HG02623 (cell line): Measurements from ENCODE around the gene TAS2R38.
"Not testable (repeated sequence)": the region's sequence is repeated elsewhere in the genome, so short reads cannot be mapped to it uniquely, and the experiment has no call there.

Experiments used
- ATAC-seq: cut with Tn5 transposase; IDR thresholded peaks from one replicate; pipeline ENCODE4 v1.9.1; 2021; ENCODE audit warnings: moderate library complexity; ENCODE audit not compliant: unreplicated experiment

Gene TAS2R38

DNA sequence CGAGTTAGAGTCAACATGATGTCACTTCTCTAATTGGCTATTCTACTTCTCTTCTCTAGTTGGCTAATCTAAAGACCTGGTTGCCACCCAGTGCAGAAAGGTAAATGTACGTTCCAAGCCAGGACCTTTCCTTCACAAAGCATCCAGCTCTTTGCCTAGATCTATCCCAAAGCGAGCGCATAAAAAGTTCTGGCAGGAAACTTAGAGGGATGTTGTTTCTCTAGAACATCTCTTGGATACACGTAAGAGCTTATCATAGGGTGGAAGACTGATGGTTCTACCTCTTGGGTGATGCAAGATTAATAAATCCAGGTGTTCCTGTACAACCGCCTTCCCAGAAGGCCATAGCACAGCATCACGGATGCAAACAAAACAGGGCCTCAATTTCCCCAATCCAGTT, at the start of gene TAS2R38:
TSS of gene TAS2R38 (minus strand) at position 101 of the 400 bp plus-strand sequence. CDS start at position 17, 84 bp downstream.
- no peak for ATAC-seq

DNA sequence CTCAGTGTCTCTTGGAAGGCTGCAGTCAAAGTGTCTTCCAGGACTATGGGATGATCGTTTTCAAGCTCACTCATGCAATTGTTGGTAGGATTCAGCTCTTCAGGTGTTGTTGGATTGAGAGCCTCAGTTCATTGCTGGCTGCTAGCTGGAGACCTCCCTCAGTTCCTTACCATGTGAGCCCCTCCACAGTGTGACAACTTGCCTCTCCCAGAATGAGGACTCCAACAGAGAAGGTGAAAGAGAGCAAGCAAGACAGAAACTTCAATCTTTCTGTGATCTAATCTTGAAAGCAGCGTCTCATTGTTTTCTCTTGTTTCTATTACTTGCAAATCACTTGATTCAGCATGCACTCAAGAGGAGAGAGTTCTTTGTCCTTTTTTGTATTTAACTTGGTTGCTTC, 44.6 kb upstream of the TAS2R38 start:
- ATAC-seq = no peak

DNA sequence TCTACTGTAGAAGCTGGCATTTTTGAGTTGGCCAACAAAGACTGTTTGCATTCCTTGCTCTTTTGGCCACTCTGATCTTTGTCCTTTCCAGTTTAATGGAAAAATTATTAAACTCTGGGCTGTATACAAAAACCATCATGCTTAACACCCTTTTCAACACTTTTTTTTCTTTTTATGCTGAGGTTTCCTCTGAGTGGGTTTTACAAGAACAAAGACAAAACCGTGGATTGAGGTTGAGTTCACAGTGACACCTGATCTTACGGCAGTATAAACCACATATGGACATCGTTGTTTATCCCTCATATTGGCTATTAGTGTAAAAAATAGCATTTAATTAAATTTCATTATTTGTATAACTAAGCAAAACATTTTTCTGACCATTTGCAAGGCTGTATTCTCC, 43.9 kb upstream of the TAS2R38 start:
- no peak for ATAC-seq

DNA sequence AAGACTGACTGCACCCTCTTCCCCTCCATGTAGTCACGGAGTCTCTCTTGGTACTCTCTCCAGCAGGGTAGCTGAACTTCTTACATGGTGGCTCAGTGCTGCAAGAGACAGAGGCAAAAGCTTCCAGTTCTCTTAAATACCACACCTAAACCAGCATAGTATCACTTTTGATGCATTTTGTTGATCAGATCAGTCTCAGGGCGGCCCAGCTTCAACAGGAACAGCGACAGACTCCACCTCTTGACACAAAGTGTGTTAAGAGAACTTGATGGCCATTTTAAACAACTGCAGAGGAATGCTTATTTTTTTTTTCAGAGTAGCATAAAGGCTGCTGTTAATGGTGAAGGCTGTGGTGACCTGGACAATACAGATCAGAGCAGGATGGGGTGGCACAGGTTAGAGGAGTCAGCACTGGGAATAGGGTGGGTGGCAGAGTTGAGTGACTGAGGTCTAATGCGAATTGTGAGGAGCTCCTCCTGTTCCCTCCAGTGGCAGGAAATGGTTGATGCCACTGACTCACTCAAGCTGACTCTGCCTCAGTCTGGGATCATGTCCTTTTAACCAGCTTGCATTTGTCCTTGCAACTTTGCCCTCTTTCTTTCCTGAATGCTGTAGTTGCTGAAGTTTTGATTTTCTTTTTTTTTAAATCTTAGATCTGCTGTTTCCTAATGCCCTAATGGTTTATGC, 39.4 kb upstream of the TAS2R38 start:
- ATAC-seq = no peak

DNA sequence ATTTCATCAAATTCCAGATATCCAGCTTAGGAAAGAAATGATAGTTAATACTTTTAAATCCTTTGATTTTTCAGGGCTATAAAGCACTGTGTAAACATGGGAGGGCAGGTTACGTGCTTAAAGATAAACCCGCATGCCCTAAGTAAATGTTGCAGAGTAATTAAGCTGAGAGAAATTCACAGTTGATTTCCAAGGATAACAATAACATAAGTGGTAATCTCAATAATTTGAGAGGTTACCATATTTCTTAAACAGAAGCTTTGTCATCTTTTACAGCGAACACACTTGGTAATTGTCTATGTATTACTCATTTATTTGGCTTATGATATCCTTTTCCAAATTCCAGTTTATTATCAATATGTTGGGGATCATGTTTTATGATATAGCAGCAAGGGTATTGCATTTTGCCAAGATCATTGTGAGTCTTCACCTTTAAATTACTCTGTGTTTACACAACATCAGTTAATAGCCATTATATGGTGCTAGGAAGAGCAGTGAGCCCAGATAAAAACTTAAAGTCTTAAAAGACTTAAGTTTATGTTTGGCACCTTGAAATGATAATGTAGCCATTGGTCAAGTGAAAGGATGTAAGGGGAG, 37.5 kb upstream of the TAS2R38 start:
- no peak for ATAC-seq

DNA sequence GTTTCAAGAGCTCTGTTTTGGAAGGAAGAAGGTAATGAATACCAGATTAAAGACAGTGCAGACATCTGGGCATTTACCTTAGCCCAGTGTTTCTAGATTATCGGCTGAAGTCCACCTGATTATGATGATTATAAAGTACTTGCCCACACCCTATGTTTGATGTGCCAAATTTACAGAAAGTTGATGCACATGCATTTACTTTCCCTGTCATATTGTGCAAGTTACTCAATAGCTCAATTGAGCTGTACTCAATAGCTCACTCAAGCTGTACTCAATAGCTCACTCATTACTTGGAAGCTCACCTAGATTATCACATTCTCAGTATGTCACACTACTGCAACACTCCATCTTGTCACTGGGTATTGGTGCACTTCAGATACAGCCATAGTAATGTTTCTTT, 35.6 kb upstream of the TAS2R38 start:
- no peak for ATAC-seq

DNA sequence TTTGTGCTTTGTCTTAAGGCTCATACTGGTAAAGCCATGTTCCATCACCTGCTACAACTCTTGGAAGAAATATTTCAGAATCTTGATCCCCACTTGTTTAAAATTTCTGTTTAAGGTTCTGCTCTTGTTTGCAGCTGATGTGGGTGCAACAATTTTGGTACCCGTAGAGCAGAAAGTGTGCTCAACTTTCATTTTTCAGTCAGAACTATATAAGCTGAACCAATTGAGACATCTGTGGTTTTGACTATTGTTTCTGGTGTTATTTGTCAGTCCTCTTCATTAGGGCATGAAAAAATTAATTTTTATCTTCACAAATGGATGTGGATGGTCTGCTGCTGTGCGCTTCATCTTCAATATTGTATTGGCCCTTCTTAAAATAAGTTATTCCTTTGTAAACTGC, 33.0 kb upstream of the TAS2R38 start:
- no peak for ATAC-seq

DNA sequence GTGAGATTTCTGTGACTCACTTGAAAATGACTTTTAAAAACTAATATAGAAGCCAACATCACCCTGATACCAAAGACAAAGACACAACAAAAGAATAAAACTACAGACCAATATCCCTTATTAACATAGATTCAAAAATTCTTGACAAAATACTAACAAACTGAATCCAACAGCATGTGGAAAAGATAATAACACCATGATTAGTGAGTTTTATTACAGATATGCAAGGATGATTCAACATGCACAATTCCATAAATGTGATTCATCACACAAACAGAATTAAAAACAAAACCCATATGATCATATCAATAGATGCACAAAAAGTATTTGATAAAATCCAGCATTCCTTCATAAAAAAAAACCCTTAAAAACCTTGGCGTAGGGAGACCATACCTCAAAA, 28.6 kb upstream of the TAS2R38 start:
- no peak for ATAC-seq

DNA sequence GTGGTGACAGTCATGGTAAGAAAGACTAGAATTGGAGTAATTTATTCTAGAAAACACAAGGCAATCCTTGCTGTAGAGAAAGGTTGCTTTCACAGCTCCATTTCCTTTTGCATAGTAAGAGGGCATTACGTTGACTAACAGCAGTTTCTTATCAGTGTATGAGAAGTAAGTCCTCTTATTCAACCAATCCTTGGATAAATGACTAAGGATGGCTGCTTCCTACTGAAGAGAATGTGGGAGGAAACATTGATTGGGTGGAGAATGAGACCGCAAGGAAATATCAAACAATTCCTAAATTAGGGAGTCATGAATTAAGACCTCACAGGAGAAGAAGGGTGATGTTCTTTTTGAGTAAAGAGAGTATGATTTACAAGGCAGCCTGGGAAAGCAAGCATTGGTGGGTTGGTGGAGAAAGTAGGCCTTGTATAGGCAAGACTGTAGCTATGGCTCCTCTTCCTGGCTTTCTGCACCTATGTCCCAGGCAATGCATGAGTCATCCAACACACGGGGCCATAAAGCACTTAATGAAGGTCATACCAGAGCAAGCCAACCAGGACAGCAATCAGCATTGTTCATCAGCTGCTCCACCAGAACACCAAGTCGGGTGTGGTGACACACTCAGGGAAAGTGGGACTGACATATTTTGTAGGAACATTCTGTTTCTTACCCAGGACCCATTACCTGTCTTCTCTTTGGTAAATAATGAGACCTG, 27.7 kb upstream of the TAS2R38 start:
- no peak for ATAC-seq

DNA sequence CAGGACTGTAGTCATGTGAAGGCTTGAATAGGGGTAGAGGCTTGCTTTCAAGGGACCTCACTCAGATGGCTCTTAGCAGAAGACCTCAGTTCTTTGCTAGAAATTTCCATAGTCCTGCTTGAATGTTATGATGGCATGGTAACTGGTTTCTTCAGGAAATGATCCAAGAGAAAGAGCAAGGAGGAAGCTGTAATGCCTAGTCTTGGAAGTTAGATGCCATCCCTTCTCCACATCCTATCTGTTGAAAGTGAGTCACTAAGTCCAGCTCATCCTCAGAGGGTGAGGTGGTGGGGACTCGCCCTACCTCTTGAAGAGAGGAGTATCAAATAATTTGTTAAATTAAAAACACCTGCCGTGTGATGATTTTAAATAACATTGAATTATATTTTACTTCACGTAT, 26.7 kb upstream of the TAS2R38 start:
- ATAC-seq = no peak

DNA sequence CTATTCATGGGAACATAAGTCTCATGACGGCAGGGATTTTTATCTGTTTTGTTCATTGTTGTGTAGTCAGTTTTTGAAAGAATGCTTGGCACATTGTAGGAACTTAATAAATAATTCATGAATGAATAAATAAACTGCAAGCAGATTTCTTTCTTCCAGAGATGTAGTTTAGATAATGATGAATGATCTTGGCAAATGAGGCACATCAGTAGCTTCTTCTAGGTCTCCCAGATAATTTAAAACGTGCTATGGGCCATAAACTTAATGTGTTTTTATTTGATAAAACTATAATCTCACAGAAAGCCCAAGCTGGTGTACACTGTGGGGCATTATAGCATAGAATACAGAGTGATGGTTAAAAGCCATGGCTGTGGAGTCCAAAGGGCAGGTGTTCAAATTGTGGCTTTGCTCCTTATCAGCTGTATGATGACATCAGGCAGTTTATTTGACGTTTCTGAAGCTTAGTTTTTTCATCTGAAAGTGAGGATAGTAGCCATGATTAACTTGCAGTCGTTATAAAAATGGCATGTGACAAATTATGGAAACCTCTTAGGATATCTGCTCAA, 25.6 kb upstream of the TAS2R38 start:
- ATAC-seq = no peak

DNA sequence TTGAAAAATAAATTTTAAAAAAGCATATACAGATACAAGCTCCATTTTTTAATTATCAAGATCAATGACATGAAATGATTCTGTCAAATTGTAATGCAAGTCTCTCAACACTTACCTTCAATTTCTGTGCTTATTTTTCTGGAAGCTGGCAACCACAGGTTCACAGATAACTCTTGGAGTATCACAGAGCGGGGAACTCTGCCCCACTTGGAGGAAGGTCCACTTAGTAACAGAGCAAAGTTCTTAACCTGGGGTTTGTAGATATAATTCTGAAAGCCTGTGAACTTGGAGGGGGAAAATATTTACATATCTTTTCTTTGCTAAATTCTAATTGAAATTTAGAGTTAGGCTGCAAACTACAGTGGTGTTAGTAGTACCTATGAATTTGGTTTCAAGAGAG, 19.8 kb upstream of the TAS2R38 start:
- no peak for ATAC-seq

DNA sequence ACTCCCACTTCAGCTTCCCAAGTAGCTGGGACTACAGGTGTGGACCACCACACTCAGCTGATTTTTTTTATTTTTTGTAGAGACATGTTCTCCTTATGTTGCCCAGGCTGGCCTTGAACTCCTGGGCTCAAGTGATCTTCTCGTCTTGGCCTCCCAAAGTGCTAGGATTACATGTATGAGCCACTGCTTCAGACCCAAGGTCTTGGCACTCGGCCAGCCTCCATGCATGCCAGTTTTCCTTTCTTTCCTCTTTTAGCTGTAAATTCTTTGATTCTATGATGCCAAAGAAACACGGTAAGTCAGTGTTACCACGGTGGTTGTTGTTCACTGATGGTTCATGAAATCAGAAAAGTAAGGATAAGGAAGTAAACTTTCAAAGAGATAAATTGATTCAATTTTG, 19.1 kb upstream of the TAS2R38 start:
- no peak for ATAC-seq

DNA sequence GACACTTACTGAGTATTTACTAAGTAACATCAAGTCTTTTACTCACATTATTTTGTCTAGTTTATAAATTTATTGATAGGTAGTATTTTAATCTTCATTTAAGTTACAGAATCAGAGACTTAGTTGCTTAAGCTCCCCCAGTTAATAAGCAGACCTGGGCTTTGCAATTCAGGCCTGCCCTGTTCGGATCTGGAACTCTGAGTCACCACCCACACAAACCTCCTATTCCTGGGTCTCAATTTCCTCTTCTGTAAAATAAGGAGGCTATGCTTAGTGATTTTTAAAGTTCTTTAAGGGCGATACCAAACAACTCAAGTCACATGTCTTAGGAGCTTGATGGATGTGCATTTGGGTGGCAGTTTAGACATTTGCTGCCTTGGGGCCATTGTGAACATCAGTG, 18.6 kb upstream of the TAS2R38 start:
- ATAC-seq = no peak

DNA sequence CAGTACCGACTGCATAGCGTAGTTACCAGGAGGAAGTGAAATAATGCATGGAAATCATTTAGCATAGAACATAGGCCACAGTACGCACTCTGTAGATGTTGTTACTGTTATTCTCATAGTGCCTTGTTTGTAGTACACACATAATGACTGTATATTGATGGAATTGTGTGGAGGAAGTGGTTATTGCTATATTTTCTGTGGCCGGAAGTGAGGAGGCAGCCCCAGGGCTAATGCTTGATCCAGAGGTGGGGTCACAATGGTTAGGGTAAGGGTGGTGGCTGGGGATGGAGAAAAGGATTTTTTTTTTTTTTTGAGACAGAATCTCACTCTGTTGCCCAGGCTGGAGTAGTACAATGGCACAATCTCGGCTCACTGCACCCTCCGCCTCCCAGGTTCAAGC, 17.6 kb upstream of the TAS2R38 start:
- no peak for ATAC-seq

DNA sequence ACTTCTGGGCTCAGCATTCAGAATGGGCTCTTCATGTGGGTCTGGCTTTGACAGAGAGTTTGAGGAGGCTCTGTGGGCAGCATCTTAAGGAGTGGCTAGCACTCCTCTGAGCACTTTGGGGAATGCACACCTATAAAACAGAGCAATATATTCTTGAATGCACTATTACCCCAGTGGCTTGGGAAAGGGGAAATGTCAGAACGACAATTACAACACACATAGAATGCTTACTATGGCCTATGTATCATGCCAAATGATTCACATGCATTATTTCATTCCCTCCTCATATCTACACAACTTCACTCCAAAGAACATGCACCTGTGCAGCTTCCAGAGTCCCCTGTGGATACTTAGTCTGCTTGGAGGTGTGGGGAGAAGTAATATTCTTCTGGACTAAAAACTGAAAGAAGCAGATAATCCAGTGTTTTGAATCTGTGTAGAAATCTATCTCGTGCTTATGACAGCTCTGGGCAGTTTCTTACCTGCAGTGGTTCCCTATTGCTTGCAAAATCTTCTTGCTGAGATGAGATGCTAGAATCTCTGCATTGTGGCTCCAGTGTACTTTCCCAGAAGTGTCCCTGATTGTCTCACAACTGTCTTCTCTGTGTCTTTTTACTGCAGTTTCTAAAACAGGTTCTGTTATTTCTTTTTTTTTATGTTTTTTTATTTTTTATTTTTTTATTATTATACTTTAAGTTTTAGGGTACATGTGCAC, 16.6 kb upstream of the TAS2R38 start:
- no peak for ATAC-seq

DNA sequence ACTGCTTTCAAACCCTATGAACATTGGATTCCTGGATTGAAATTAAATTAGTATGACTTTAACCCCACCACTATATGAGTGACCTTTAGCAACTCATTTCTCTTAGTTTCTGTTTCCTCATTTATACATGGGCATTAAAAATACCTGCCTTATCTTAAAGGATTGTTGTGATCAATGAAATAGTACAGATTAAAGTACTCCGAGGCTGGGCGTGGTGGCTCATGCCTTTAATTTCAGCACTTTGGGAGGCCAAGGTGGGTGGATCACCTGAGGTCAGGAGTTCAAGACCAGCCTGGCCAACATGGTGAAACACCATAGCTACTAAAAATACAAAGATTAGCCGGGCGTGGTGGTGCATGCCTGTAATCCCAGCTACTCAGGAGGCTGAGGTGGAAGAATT, 14.2 kb upstream of the TAS2R38 start:
- ATAC-seq = not testable (repeated sequence)

DNA sequence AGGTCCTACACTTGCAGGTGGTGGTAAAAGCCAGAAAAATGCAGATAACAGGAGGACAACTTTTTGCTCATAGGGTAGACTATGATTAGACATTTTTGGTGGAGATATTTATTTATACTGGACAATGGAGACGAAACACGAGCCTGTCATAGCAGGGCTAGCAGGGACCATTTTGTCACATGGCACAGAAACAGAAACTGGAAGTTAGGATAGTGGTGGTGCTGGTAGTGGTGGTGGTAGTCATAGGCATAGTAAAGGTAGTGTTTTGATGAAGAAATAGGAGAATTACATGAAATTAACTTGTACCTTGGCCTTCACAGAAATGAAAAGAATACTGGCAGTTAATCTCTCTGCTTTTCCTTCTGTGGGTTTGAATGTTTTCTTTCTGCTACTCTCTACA, 13.3 kb upstream of the TAS2R38 start:
- ATAC-seq = no peak

DNA sequence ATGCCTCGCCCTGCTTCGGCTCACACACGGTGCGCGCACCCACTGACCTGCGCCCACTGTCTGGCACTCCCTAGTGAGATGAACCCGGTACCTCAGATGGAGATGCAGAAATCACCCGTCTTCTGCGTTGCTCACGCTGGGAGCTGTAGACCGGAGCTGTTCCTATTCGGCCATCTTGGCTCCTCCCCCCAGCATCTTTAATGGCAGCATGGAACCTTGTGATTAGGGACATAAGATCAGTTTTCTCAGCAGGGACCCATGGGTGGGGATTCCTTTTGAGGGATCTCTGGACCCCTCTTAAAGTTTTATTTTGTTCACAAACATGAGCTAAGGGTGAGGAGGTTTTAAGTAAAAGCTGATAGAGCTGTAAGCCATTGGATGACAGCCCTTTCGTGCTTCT, 12.4 kb upstream of the TAS2R38 start:
- ATAC-seq = not testable (repeated sequence)

DNA sequence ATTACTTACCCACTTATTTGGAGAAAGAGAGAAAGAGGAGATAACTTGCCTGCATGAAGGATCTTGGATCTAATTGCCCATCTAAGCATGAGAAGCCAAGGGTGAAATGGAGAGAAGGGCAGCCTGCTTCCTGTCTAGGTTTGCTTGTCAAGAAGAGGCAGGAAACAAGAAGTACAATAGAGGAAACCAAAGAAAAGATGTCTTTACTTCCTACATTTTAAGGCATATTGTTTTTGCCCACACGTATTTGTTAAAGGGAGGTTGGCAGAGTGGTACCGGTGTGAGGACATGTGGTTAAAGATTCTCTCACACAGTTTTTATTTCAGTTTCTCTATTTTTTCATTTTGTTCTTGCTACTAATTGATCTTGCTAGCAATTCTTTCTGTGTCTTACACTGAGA, 6.0 kb upstream of the TAS2R38 start:
- ATAC-seq = no peak

DNA sequence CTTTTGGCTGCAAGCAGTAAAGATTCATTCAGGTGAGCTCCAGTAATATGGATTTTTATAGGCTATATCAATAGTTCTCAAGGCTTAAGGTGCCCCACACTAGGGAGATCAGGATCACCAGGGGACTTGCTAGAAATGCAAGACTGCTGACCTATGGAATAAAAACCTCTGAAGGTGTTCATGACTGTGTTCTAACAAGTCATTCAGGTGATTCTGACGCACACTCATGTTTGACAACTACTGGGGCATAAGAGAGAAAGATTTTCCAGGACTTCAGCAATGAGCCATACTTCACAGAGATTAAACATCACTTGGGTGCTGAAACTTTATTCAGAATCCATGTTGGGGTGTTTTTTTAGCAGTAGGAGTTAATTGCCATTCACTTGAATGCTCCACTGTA, 4.8 kb upstream of the TAS2R38 start:
- ATAC-seq = no peak
